SIG-M5 (cell line): ENCODE measurements around the gene TTC39B.
"Not testable (repeated sequence)": the region's sequence is repeated elsewhere in the genome, so short reads cannot be mapped to it uniquely, and the experiment has no call there.

Experiments used
- DNase-seq: peaks from one replicate; lab custom pipeline; 2025; lab: John Stamatoyannopoulos, UW

TTC39B gene

GRCh38 chr9:15306757-15307522 is at the start of gene TTC39B:
TSS of gene TTC39B (minus strand) at chr9:15307216. CDS start at chr9:15307125, 91 bp downstream.
- DNase-seq, result no peak

- DNase-seq, result no peak
These were observed 48.7 kb upstream of the TTC39B start for GRCh38 chr9:15355669-15356068.

GRCh38 chr9:15354713-15355112 is 47.7 kb upstream of the TTC39B start:
- DNase-seq, result no peak

GRCh38 chr9:15353892-15354291 is 46.9 kb upstream of the TTC39B start:
- no peak for DNase-seq

GRCh38 chr9:15352306-15352705 is 45.3 kb upstream of the TTC39B start:
- no peak for DNase-seq

- DNase-seq, result no peak
These were observed 43.1 kb upstream of the TTC39B start for GRCh38 chr9:15349892-15350761.

GRCh38 chr9:15346837-15347236 is 39.8 kb upstream of the TTC39B start:
- no peak for DNase-seq

GRCh38 chr9:15344191-15344590 is 37.2 kb upstream of the TTC39B start:
- DNase-seq, result no peak

GRCh38 chr9:15333376-15333881 is 26.4 kb upstream of the TTC39B start:
- DNase-seq, result no peak

- DNase-seq, result no peak
These were observed 25.9 kb upstream of the TTC39B start for GRCh38 chr9:15332939-15333338.

GRCh38 chr9:15329539-15330109 is 22.6 kb upstream of the TTC39B start:
- DNase-seq, result no peak

- DNase-seq, result no peak
These were observed 21.9 kb upstream of the TTC39B start for GRCh38 chr9:15328946-15329345.

- DNase-seq, result not testable (repeated sequence)
These were observed 15.7 kb upstream of the TTC39B start for GRCh38 chr9:15322695-15323094.

GRCh38 chr9:15319661-15320060 is 12.6 kb upstream of the TTC39B start:
- not testable (repeated sequence) for DNase-seq

GRCh38 chr9:15317836-15318235 is 10.8 kb upstream of the TTC39B start:
- DNase-seq, result no peak

- DNase-seq, result no peak
These were observed 4.6 kb upstream of the TTC39B start for GRCh38 chr9:15311607-15312006.

GRCh38 chr9:15310107-15310850 is 3.3 kb upstream of the TTC39B start:
- no peak for DNase-seq

GRCh38 chr9:15308511-15308910 is 1.5 kb upstream of the TTC39B start:
- no peak for DNase-seq

- no peak for DNase-seq
These were observed 466 bp upstream of the TTC39B start for GRCh38 chr9:15307523-15307841.

GRCh38 chr9:15306068-15306756 is 804 bp downstream of the TTC39B start:
- no peak for DNase-seq

- no peak for DNase-seq
These were observed 1.5 kb downstream of the TTC39B start for GRCh38 chr9:15305470-15305869.
